HG03135 (cell line): ENCODE data around the gene KIFAP3.

Experiments used
- ATAC-seq: cut with Tn5 transposase; IDR thresholded peaks from one replicate; pipeline ENCODE4 v1.9.1; 2021; ENCODE audit warnings: mild to moderate bottlenecking, moderate library complexity; ENCODE audit not compliant: unreplicated experiment

KIFAP3 gene

DNA sequence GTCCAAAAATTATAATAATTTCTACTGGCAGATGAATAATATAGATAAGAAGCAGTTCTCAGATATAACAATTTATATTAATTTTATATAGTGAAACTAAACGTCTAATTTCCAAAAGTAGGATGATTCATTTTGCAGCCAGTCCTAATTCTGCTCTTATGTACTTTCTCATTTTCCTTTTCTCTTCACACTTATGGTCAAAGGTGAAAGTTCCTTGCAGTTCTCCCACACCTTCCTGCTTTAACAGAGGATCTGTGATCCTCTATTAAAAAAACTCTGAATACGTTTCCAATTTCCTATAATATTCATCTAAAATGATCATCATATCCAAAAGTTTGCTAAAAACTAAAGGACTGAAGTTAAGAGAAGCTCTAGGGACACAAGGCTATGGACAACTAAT, 78.5 kb downstream of the KIFAP3 start:
- no peak for ATAC-seq

DNA sequence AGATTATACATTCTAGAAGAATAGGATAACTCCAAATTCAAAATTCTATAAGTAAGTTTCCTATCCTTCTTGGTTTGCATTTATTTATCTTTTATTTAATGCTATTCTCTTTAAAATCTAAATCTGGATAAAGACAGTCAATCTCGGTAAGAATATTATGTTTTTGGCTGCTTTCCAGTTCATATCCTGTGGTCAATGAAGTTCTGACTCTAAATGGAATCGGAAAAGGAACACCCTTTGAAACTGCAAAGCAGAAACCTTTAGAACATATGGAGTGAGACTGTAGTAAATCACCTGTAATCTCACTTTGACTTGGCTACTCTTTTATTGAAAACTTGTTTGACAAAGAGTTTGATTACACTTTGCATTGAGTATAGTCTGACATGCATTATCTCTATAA, 85.2 kb downstream of the KIFAP3 start:
- no peak for ATAC-seq

DNA sequence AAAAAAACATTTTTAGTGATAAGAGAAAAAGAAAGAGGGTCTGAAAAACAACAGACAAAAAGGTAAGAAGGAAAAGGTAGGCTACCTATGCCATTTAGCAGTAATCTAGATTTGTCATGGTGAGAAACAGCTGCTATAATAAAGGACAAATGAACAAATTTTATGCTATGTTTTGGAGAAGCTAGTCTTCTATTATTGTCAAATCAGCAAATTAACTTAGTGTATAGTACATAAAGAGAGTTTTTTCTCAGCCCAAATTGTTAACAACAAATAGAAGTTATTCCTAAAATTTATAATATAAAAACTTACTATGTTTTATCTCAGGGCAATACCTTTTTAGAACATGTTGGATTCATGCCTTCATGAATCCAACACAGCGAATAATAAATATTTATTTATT, 88.7 kb downstream of the KIFAP3 start:
- no peak for ATAC-seq

DNA sequence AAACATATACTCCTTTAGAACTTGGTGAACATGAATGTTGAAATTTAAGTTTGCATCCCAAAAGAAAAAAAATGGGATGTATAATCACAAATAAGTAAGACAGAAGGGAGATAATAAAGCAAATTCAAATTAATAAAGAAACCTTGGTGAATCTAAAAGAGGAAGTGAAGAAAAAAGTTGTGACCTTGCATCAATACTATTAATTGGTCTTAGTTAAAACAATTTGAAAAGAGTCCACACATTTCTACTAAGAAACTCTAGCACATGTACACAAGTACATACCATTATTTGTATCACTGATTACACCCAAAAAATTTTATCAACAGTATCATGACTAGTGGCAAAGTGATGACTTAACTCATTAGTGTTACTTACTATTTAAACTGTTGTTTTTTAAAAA, 100.4 kb downstream of the KIFAP3 start:
- ATAC-seq, result no peak

DNA sequence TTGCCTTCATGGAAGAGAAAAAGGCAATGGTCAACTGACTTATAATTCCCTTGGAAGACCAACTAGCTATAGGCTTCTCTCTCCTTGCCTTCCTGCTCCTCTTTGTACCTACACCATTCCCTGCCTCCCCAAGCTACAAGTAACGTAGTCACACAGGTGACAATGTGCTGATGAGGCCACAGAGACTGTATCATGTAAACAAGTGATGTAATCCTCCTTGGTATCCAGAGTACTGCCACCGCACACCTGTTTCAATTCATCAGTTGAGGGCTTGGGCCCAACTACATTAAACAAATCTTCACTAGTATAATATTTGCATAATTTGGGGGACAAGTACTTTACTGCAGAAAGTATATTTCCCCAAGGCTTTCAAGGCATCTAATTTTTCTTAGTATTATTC, 104.4 kb downstream of the KIFAP3 start:
- ATAC-seq, result no peak

DNA sequence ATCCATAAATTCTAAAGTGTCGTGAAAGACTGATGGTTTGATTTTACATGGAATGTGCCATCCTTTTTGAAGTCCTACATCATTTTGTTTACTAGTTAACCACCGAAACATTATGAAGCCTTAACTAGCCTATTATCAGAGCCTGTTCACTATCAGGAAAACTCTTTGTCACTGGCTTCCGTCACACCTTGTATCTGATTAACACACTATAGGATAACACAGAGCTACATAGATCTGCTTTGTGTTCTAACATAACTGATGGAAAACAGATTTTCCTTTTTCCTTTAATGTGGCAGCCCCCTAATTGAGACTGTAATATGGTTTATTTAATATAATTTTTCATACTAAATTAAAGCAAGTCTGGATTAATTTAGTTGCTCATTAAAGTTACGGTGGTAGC, 106.3 kb downstream of the KIFAP3 start:
- ATAC-seq, result no peak

DNA sequence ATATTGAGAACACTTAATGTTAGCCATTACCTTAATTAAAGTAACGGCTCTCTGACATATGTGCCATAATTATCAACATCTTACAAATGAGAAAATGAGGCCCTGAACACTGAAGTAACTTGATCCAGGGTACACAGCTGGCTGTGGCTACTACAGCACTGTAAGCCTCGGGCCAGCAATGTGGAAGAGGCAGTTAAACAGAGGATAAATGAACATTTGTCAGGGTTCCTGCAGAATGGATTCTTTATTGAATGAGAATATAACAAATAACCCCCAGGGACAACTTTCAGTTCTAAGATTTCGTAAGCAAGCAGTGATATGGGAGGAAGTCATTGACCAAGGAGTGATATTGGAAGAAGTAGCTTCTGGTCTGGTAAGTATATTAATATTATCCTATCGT, 110.3 kb downstream of the KIFAP3 start:
- ATAC-seq, result no peak

DNA sequence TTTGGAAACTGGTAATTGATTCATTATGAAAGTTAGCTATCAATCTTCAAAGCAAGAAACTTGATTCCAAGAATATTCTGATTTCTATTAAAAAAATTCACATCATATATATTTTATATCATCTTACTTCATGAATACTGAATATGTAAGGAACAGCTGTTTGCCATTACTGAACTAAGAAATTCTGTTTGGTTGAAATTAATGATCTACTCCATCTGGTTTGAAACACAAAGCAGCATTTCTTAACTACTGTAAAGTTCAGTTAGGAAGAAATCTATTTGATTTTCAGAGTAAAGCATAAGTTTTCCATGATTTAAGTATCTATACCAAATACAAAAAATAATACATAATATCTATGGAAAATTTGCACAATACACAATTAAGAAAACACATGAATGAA, 114.8 kb downstream of the KIFAP3 start:
- no peak for ATAC-seq

DNA sequence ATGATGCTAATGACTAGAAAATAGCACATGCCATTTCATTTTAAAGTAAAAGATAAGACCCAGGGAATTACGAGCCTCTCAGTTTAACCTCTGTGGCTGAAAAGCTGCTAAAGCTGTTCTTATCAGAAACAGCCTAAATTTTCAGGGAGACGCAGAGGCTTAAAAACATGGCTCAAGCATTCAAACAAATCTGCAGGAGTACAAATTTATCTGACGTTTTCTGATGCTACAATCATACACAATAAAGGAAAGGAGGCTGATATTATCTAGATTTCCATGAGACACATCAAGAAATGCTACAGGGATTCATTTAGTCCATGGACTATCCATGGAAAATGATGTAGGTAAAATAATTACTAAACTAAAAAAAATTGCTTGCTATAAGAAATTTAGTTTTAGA, 115.5 kb downstream of the KIFAP3 start:
- ATAC-seq, result no peak

DNA sequence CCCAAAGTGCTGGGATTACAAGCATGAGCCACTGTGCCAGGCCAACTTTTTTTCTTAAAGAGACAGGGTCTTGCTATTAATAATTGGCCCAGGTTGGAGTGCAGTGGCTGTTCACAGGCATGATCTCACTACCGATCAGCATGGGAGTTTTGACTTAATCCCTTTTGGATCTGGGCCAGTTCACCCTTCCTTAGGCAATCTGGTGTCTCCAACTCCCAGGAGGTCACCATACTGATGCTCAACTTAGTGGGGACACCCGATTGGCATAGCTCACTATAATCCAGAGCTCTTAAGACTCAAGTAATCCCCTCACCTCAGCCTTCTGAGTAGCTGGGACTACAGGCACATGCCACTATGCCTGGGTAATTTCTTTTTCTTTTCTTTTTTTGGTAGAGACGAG, 116.6 kb downstream of the KIFAP3 start:
- no peak for ATAC-seq

DNA sequence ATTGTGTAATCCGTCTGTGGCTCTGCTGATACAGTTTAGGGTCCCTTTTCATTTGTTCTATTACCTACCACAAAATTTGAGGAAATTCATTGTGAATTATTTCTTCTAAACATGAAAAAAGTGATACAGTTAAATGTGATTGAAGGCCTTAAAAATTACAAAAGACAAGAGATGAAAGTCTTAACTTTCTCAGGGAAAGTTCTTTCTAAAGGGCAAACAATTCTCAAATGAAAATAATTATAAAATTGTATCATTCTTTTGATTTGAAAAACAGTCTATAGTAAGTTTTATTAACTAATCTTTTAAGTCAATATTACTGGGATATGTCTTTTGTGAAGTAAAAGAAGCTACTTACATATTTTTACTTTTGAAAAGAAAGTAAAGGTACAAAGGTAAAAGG, 123.4 kb downstream of the KIFAP3 start:
- ATAC-seq, result no peak

DNA sequence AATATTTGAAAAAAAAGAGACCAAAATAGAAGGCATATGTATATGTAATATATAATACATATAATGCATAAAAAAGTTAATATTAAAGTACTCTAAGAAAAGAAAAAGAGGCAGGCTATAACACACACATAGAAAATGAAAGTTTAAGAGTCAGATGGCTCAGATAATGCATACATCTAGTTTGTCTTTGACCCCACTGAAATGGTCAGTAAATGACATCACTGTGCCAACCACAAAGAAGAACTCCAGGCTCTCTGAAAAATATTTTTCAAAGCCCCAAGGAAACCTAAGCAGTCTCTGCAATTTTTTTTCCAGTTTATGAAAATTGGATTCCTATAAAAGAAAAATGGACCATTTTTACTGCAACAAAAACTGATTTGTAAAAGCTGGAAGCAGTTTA, 125.4 kb downstream of the KIFAP3 start:
- ATAC-seq, result no peak

DNA sequence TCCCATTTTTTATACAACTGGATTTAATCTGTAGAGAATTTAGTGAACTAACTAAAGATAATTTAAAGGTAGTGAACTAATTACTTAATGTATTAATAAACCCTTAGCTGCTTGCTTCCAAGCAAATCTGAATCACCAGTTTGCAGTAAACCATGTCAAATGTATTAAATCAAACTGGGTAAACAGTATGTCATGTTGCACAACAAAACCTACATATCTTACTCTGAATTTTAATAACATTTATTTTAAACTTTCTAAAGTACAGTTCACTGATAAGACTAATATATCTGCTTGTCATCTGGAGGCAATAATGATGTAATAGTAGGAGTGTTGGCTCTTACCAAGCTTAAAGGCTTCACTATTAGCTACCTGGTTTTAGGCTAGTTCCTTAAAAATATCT, 128.3 kb downstream of the KIFAP3 start:
- ATAC-seq, result no peak

DNA sequence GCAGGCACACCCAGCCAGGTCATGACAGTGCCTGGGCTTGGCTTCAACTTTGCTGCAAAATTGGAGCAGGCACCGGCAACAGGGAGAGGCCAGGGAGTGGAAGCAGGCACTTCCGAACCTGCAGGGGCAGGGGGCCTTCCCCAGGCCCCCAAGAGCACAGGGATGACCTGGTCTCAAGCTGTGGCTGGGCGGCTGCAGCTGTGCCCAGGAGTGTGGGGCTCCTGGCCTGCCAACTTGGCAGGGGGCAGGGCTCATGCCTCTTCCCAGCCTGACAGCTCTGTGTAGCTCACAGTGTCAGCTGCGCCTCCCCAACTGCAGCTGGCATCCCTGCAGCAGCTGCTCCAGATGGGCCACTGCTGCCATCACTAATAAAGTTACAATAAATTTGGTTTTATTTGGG, 129.3 kb downstream of the KIFAP3 start:
- no peak for ATAC-seq

DNA sequence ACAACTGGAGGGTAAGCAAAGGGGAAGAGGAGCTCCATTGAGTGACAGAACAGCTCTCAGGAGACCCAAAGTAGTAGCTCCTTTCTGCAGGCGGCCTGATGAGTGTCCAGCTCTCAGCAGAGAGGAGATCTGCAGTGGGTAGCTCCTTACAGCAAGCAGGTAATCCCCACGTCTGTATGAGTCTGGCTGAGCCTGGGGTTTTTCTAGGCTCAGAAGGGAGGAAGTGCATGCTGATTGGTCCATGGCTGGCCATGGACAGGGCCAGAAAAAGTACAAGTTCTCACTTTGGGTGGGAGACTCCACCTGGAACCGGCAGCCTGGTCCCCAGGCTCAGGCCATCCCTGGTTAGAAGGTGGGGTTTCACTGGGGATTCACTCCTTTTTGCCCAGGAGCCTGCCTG, 129.9 kb downstream of the KIFAP3 start:
- ATAC-seq, result no peak

DNA sequence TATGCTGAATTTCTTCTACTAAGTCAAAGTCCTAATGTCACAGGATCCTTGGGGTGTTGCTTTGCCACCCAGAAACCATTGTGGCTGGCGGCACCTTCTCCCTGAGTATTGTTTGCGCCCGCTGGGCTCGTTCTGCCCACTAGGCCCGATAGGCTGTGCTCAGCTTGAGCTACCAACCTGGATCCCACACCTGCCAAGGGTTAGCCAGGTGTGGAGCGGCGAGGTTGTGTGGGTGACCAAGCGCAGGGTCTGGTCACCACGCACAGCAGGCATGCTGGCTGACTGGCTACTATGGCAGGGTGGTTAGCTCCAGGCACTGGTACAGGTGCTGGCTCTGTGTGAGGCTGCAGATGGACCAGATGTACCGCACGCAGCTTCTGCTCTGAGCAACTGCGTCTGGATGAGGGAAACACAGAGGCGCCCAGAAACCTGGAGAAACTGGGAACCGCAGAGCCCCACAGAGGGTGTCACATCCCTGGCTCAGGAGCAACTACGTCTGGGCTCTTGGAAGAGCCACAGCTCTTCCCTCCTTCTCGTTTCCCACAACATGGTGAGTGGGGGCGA, 130.4 kb downstream of the KIFAP3 start:
- ATAC-seq, result no peak

DNA sequence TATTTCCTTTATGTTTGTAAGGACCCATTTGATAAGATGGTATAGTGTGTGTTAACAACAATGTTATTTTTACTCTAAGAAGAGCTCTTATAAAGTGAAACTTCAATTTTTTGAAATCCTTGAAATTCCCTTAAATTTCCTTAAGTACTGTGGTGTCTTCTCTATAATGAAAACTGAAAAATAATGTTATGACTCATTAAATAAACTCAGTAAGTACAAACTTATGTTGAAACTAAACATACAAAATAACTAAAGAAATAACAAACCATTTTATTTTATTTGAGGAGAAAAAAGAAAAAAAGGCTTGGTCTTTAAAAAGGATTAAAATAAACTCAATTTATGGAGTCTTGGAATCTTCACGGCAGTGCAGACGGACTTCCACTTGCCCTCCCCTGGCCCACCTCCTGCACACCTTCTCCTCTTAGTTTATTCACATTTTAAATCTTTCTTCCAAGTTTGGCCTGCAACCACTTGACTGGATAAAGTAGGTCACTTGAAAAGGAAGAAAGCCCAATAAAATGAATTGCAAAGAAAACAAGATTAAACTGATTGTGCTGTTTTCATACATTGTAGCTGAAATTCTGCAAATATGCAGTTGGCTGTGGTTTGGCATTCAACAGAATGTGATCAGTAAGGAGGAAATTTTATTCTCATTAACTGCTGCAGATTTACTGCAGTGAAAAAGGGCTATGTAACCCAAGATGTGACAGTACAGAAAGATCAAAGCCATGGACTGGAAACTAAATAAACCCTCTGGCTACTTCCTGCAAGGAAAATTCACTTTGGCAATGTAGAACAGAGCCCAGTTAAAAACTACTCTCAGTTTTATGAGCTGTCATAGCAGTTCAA, 132.3 kb downstream of the KIFAP3 start:
- no peak for ATAC-seq

DNA sequence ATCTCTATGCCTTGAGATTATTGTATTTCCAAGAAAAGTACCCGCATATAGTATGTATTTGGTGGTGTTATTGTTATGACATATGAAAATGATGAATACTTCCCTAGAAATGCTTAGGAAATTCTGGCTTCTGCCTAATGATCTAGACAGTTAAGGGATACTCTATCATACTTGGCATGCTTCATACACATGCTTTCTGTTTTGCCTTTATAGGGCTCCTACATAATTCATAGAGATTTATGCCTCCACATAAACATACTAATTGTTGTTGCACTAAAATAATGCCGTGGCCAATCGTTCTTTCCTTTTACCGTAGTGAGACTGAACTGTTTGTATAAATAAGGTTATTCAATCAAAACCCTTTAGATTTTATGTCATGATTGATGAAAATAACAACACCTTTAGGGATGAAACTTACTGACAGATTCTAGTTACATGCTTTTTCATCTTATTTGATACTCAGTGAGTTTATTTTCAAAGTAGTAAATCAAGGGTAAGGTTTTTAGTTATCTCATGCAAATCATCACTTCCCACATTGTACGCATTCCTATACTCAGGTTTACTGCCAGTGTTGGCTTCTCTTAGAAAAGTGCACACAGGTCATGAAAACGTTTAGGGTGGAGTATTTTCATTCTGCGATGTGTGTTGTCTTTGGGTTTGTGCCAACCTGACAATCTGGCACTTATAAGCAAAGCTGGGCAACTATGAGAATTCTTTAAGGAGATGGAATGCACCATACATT, 140.3 kb downstream of the KIFAP3 start:
- no peak for ATAC-seq

DNA sequence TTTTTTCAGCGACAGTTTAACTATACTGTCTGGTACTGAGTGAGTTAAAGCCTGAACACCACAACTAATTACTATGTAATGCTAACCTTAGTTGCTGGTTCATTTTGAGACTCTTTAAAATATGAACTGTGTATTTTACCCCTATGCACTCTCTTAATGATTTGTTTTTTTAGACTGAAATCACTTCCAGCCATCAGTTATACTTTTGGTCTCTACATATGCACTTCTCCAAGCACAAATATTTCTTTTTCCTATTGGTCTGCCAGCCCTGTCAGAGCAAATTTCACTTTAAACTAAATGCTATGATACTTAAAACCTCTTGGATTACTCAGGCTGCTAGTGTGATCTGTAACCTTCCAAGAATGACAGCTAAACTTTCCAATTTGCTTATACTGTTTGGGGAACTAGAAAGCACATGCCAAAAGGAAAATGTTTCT, 142.7 kb downstream of the KIFAP3 start:
- no peak for ATAC-seq

DNA sequence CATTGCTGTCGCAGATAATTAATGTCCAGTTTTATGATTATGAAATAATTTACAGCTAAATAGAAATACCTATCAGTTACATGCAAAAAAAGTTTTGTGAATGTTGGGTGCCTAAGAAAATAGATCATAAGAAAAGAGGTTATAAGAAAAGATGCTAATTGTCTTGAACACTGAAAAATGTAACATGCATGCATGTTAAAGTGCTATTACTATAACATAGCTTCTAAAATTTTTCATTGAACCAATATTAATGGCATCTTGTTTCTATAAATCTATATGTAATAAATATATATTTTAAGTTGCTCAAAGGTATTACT, 145.3 kb downstream of the KIFAP3 start:
- ATAC-seq, result no peak

DNA sequence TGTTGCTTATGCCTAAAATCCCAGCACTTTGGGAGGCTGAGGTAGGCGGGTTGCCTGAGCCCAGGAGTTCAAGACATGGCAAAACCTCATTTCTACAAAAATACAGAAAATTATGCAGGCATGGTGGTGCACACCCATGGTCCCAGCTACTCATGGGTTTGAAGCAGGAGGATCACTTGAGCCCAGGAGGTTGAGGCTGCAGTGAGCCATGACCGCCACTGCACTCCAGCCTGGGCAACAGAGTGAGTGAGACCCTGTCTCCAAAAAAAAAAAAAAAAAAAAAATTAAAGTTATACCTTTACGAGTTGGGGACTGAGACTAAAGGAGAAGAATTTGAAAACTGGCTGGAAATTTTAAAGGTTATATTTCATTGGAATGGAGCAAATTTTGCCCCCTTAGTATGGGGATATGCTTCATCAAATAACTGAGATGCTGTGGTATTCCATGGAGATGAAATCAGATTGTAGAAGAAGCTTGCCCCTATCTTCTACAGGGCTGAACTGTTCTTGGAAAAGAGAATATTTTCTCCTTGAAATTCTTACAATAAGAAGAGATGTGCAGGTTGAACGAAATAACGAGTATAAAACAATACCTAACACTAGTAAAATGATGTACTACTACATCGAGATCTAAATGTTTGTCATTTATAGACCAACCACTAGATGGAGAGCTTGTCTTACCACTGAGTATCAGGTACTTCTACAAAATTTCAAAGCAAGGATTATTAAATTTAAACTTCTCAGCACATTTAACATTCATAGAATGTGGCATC, 145.9 kb downstream of the KIFAP3 start:
- peak; percentile 84 for ATAC-seq
